T-helper 1 cell (primary cell): ENCODE results near the gene RAB33B.
A peak's percentile ranks its signal among the peaks of the same experiment; 100 is the strongest.

Source experiments
- DNase-seq, 5 donors: peaks; one replicate each; pipeline ENCODE4 v3.0.0-alpha.2; 2012 to 2020

The RAB33B gene

GRCh38 chr4:139509727-139510410 lies 55.9 kb downstream of the RAB33B start:
- no peak for DNase-seq

- peak in 1 of 5 donors; percentile 22 for DNase-seq
Observed at GRCh38 chr4:139511320-139511719, 57.4 kb downstream of the RAB33B start.

- no peak for DNase-seq
Observed at GRCh38 chr4:139514382-139515059, 60.6 kb downstream of the RAB33B start.

GRCh38 chr4:139515531-139515958 lies 61.6 kb downstream of the RAB33B start:
- DNase-seq, result no peak

- DNase-seq, result no peak
Observed at GRCh38 chr4:139521754-139522401, 68.0 kb downstream of the RAB33B start.

- no peak for DNase-seq
Observed at GRCh38 chr4:139522457-139522856, 68.5 kb downstream of the RAB33B start.

DNA sequence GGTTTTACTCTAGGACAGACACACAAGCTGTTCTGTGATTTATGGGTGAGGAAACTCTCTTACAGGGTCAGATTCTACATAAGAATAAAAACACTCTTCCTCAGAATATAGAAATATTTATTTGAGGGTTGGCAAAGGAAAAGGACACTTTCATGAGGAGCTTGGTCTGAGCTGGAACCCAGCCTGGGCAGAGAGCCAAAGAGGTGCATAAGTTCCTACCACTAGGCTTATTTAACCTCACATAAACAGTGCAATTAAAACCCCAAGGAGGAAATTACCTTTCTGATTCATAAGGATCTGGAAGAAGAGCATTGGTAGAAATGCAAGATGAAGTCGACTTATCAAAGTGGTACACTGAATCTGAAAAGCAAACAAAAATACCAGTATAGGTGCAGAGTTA lies 69.2 kb downstream of the RAB33B start:
- no peak for DNase-seq

- DNase-seq, result no peak
Observed at GRCh38 chr4:139524062-139524631, 70.2 kb downstream of the RAB33B start.

- DNase-seq, result no peak
Observed at GRCh38 chr4:139525414-139525813, 71.5 kb downstream of the RAB33B start.
